AG04450 (cell line): ENCODE results near the gene HTR3A. TPM values are rescaled to one million over a fixed set of nuclear protein-coding genes. Genes with fewer than 3 reads are reported as not detected.

Source experiments
- CTCF ChIA-PET: fragments of 300-600, 350-600 bp; formaldehyde crosslinking; extraction: SDS; loops from one replicate; lab custom pipeline; 2022; ENCODE audit warnings: antibody characterized with exemption, inconsistent platforms; lab: Charles Lee
- POLR2A ChIA-PET: fragments of 350-600 bp; formaldehyde crosslinking; extraction: SDS; loops from one replicate; lab custom pipeline; 2021; ENCODE audit warnings: antibody characterized with exemption, inconsistent platforms; lab: Yijun Ruan, JAX
- DNase-seq: peaks from one replicate; pipeline ENCODE4 v3.0.0-alpha.2; 2011; ENCODE audit warnings: low read depth, low spot score
- H3K27ac ChIP-seq: one replicate; pipeline ENCODE4 v1.5.1; 2012; ENCODE audit warnings: low read depth, low read length, control low read depth
- H3K27me3 ChIP-seq: one replicate; pipeline ENCODE4 v1.6.0; 2012; ENCODE audit warnings: low read length; ENCODE audit not compliant: control insufficient read depth, insufficient read depth
- H3K4me3 ChIP-seq: 2 replicates; pipeline ENCODE4 v1.5.1; 2011; ENCODE audit warnings: mild to moderate bottlenecking, low read depth, low read length, control low read depth
- H3K9me3 ChIP-seq: 2 replicates; pipeline ENCODE4 v1.5.1; 2012; ENCODE audit warnings: low read length; ENCODE audit not compliant: control insufficient read depth, insufficient read depth
- polyA plus RNA-seq: library from polyadenylated mRNA; depleted of rRNA; stranded (reverse); fragments of >200 nt; gene quantifications from 2 replicates; pipeline ENCODE4 v1.2.3, GENCODE V29; 2011
- TF ChIP-seq, protein P1 (sequence below): IDR thresholded peaks from 2 replicates; pipeline ENCODE4 v1.5.1; 2011; ENCODE audit warnings: low read depth, low read length, control low read depth, inconsistent platforms

The HTR3A gene
- polyA plus RNA-seq, 1 experiment = not detected

DNA sequence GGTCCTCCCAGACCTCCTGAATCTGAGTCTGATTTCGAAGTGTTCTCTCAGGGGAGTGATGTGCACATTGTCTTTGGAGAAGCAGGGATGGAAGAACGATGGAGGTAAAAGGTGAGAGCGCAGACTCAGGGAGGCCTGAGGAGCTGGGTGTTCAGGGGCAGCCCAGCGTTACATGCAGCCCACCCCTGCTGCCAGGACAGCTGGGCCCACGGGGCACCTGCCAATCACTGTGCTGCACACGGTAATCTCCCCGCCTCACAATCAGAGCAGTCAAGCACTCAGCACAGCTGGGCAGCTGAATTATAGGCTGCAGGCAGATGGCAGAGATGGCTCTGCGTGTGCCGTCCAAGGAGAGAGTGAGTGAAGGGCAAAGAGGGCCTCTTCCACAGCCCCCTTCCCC is 17.9 kb upstream of the HTR3A start:
- no peak overlapping the region for H3K4me3 ChIP-seq
- H3K27ac ChIP-seq = no peak overlapping the region
- TF ChIP-seq, protein P1, sequence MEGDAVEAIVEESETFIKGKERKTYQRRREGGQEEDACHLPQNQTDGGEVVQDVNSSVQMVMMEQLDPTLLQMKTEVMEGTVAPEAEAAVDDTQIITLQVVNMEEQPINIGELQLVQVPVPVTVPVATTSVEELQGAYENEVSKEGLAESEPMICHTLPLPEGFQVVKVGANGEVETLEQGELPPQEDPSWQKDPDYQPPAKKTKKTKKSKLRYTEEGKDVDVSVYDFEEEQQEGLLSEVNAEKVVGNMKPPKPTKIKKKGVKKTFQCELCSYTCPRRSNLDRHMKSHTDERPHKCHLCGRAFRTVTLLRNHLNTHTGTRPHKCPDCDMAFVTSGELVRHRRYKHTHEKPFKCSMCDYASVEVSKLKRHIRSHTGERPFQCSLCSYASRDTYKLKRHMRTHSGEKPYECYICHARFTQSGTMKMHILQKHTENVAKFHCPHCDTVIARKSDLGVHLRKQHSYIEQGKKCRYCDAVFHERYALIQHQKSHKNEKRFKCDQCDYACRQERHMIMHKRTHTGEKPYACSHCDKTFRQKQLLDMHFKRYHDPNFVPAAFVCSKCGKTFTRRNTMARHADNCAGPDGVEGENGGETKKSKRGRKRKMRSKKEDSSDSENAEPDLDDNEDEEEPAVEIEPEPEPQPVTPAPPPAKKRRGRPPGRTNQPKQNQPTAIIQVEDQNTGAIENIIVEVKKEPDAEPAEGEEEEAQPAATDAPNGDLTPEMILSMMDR = no peak
- no peaks in the 10 kb centered on the region for H3K27me3 ChIP-seq
- ChIA-PET POLR2A (no interaction called here), CTCF (no interaction called here)
- H3K9me3 ChIP-seq = no peaks in the 10 kb centered on the region
- DNase-seq = no peak

DNA sequence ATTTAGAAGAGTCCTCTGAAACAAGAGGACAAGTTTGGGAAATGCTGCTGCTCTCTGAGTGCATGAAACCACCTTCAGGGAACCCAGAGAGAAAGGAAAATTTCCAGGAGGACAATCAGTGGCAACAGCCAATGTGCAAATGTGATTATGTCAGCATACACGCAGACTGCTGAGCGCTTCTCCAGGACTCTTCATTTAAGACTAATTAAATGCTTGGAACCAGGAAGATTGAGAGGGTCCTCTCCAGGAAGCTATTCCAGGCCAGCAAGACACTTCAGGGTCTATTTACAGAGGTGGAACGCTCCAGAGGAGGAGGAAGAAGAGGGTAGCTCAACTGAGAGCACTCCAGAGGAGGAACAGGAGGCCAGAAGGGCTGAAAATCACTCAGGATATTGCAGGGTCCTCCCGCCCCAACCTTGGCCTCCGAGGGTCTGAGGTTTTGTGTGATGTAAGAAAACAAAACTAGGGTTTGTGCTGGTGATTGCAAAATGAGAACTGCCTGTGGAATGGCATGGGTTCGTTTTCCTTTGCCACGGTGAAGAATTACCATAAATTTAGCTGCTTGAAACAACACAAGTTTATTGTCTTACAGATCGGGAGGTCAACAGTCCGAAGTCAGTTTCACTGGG is 14.1 kb upstream of the HTR3A start:
- CTCF ChIA-PET = no interaction called here
- POLR2A ChIA-PET = no interaction called here
- Histone ChIP-seq H3K27ac (no peak overlapping the region), H3K27me3 (no peaks in the 10 kb centered on the region), H3K9me3 (no peaks in the 10 kb centered on the region), H3K4me3 (no peak overlapping the region)
- no peak for DNase-seq
- TF ChIP-seq, protein P1 = no peak

GRCh38 chr11:113967361-113967760 is 7.5 kb upstream of the HTR3A start:
- H3K9me3 ChIP-seq = no peaks in the 10 kb centered on the region
- no peak overlapping the region for H3K4me3 ChIP-seq
- TF ChIP-seq, protein P1 = no peak
- DNase-seq = no peak
- ChIA-PET CTCF (interaction anchor here (0.6 kb wide), 1 partner anchor 82 kb away, joined by 3 read pairs; no protein-coding TSS in a partner anchor), POLR2A (no interaction called here)
- no peak overlapping the region for H3K27ac ChIP-seq
- no peaks in the 10 kb centered on the region for H3K27me3 ChIP-seq

DNA sequence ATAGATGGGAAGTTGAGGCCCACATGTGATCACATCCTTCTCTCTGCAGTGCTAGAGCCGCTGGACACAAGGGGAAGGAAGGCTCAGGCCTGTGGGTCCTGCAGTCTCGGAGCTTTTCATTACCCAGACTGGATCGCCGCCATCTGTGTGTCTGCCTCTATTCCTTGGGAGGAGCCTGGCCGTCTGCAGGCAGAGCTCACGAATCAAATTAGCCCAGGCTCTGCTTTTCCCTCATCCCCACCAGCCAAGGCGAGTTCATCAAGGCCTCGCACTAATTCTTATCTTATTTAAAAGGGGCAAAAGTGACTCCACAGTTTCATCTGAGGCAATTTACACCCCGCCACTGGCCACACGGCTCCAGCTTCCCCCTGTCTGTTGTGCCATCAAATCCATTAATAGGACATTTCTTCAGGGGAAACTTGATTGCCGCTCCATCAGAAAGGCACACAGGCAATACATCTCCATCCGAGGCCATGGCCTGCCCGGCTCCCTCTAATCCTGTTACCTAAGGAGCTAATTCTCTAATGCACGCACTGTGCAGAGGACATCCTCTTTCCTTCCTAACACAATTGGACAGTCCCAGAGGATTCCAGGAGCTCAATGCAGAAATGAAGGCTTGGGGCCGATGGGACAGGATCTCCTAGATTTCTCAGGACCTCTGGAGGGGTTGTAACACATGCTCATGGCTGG is 3.3 kb upstream of the HTR3A start:
- H3K27ac ChIP-seq = no peak overlapping the region
- no peak for DNase-seq
- ChIA-PET POLR2A (no interaction called here), CTCF (no interaction called here)
- H3K9me3 ChIP-seq = no peaks in the 10 kb centered on the region
- H3K27me3 ChIP-seq = no peaks in the 10 kb centered on the region
- TF ChIP-seq, protein P1 = no peak
- no peak overlapping the region for H3K4me3 ChIP-seq

GRCh38 chr11:113977071-113977490 is 2.2 kb downstream of the HTR3A start:
- H3K9me3 ChIP-seq = no peaks in the 10 kb centered on the region
- no peak overlapping the region for H3K27ac ChIP-seq
- POLR2A ChIA-PET = interaction anchor here (0.6 kb wide), 1 partner anchor 14 kb away, joined by 5 read pairs; no protein-coding TSS in a partner anchor
- TF ChIP-seq, protein P1 = no peak
- H3K4me3 ChIP-seq = no peak overlapping the region
- no peaks in the 10 kb centered on the region for H3K27me3 ChIP-seq
- CTCF ChIA-PET = interaction anchor here (1.1 kb wide), 2 partner anchors 14 to 72 kb away, joined by 3 to 6 read pairs; no protein-coding TSS in a partner anchor
- DNase-seq = no peak
